ENCODE measurements around the gene HSPA12A.
"Not testable (repeated sequence)": the region's sequence is repeated elsewhere in the genome, so short reads cannot be mapped to it uniquely, and the experiment has no call there.

The HSPA12A gene

DNA sequence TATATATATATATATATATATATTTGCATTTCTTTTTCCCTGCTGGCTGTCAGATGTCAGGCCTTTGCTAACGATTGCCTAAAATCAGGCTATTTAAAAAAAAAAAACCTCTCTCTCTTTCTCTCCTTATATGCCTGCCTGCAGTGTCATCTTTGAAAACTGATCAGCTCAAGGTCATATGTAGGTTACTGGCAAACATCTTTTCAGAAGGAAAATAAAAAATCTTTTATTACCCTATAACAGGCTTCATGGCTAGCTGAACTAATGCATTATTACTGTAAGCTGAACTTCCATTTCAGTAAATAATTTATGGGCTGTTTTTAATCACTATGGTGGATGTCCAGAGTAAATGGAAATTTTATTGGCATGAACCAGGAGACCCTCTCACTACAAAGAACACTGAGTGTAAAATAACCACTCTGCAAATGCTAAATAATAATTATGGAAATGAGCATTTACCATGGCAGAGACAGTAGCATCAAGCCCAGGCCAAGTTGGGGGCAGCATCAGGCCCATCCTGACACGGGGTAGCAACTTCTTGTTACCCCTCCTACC is 29.3 kb downstream of the HSPA12A start:
- Histone ChIP-seq H3K27ac (ENCODE audit: low read depth, low read length) (no peak overlapping the region), H3K4me1 (ENCODE audit: control insufficient read depth, low read depth, low read length) (no peaks in the 10 kb centered on the region), H3K18ac (ENCODE audit: low read length) (no peak overlapping the region), H3K36me3 (ENCODE audit: control insufficient read depth, insufficient read depth, low read length) (no peaks in the 10 kb centered on the region), H3K4me2 (ENCODE audit: low read length) (no peak overlapping the region), H4K5ac (ENCODE audit: low read length) (no peak overlapping the region), H2BK15ac (replicated peaks; ENCODE audit: low read depth) (no peak overlapping the region), H3K23ac (ENCODE audit: low read length) (no peak overlapping the region), H3K56ac (ENCODE audit: low read length) (no peak overlapping the region), H3K4ac (ENCODE audit: low read depth, low read length) (no peak overlapping the region), H3K79me1 (ENCODE audit: low read length) (no peaks in the 10 kb centered on the region), H4K8ac (ENCODE audit: low read depth, low read length) (no peak overlapping the region), H3K27me3 (ENCODE audit: insufficient read depth, low read length, poor library complexity) (no peaks in the 10 kb centered on the region), H2BK120ac (ENCODE audit: low read depth, low read length) (no peak overlapping the region), H3K4me3 (ENCODE audit: low read length) (no peak overlapping the region), H3K79me2 (ENCODE audit: control insufficient read depth, insufficient read depth, low read length) (no peaks in the 10 kb centered on the region), H2BK5ac (ENCODE audit: low read length) (no peak overlapping the region), H2AK5ac (ENCODE audit: low read length) (no peak overlapping the region), H3K9ac (ENCODE audit: low read length) (no peak overlapping the region)
- no peak for DNase-seq
- WGBS (ENCODE audit: extremely low coverage, insufficient coverage, low lambda C conversion rate) = no CpG with 5 or more reads among the region's 2 CpGs

GRCh38 chr10:116712519-116712918 is 29.8 kb downstream of the HSPA12A start:
- Histone ChIP-seq H3K27me3 (ENCODE audit: insufficient read depth, low read length, poor library complexity) (no peaks in the 10 kb centered on the region), H3K79me2 (ENCODE audit: control insufficient read depth, insufficient read depth, low read length) (no peaks in the 10 kb centered on the region), H3K18ac (ENCODE audit: low read length) (no peak overlapping the region), H3K23ac (ENCODE audit: low read length) (no peak overlapping the region), H2AK5ac (ENCODE audit: low read length) (no peak overlapping the region), H3K36me3 (ENCODE audit: control insufficient read depth, insufficient read depth, low read length) (no peaks in the 10 kb centered on the region), H2BK15ac (replicated peaks; ENCODE audit: low read depth) (no peak overlapping the region), H3K4ac (ENCODE audit: low read depth, low read length) (no peak overlapping the region), H3K27ac (ENCODE audit: low read depth, low read length) (no peak overlapping the region), H3K4me3 (ENCODE audit: low read length) (no peak overlapping the region), H3K9ac (ENCODE audit: low read length) (no peak overlapping the region), H3K4me2 (ENCODE audit: low read length) (no peak overlapping the region), H3K56ac (ENCODE audit: low read length) (no peak overlapping the region), H3K79me1 (ENCODE audit: low read length) (no peaks in the 10 kb centered on the region), H4K5ac (ENCODE audit: low read length) (no peak overlapping the region), H2BK120ac (ENCODE audit: low read depth, low read length) (no peak overlapping the region), H3K4me1 (ENCODE audit: control insufficient read depth, low read depth, low read length) (no peaks in the 10 kb centered on the region), H4K8ac (ENCODE audit: low read depth, low read length) (no peak overlapping the region), H2BK5ac (ENCODE audit: low read length) (no peak overlapping the region)
- no peak for DNase-seq
- WGBS (ENCODE audit: extremely low coverage, insufficient coverage, low lambda C conversion rate) = no CpG with 5 or more reads among the region's 3 CpGs

DNA sequence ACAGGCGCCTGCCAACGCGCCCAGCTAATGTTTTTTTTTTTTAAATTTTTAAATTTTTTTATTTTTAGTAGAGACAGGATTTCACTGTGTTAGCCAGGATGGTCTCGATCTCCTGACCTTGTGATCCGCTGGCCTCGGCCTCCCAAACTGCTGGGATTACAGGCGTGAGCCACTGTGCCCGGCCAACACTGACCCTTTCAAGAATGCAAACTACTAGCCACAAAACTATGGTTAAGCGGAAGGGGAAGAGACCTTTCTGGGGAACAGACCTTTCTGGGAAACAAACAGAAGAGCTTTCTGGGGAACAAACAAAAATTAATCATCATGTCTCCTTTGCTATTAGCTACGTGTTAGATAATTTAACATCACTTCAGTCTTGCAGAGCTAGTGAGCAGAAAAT is 30.6 kb downstream of the HSPA12A start:
- not testable (repeated sequence) for H3K23ac ChIP-seq (ENCODE audit: low read length); H2BK15ac ChIP-seq (replicated peaks; ENCODE audit: low read depth); H3K27me3 ChIP-seq (ENCODE audit: insufficient read depth, low read length, poor library complexity); H3K18ac ChIP-seq (ENCODE audit: low read length); H3K9ac ChIP-seq (ENCODE audit: low read length); H3K4ac ChIP-seq (ENCODE audit: low read depth, low read length); H3K56ac ChIP-seq (ENCODE audit: low read length); H3K36me3 ChIP-seq (ENCODE audit: control insufficient read depth, insufficient read depth, low read length); H3K79me2 ChIP-seq (ENCODE audit: control insufficient read depth, insufficient read depth, low read length); H3K27ac ChIP-seq (ENCODE audit: low read depth, low read length); H2BK120ac ChIP-seq (ENCODE audit: low read depth, low read length); H3K4me1 ChIP-seq (ENCODE audit: control insufficient read depth, low read depth, low read length); H2AK5ac ChIP-seq (ENCODE audit: low read length); H2BK5ac ChIP-seq (ENCODE audit: low read length); H3K79me1 ChIP-seq (ENCODE audit: low read length); H3K4me3 ChIP-seq (ENCODE audit: low read length); H4K8ac ChIP-seq (ENCODE audit: low read depth, low read length); H3K4me2 ChIP-seq (ENCODE audit: low read length); H4K5ac ChIP-seq (ENCODE audit: low read length); DNase-seq
- WGBS (ENCODE audit: extremely low coverage, insufficient coverage, low lambda C conversion rate) = no CpG with 5 or more reads among the region's 10 CpGs

DNA sequence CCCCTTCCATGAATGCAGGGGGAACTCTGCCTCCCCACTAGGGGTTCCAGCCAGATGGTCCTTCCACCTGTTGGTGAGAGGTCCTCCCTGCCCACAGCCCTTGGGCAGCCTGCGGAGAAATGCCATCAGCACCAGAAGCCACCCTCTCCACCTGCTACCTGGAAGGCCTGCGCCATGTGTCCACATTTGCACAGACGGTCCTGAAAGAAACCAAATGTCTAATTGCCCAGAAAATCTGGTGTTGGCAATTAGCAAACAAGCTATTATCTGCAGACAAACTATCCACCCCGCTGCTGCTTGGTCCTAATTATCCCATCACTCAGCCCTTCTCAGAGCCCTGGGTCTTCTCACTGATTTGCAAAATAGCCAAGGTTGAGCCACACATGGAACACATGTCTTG is 32.3 kb downstream of the HSPA12A start:
- Histone ChIP-seq H3K79me1 (ENCODE audit: low read length) (no peaks in the 10 kb centered on the region), H3K27me3 (ENCODE audit: insufficient read depth, low read length, poor library complexity) (no peaks in the 10 kb centered on the region), H2AK5ac (ENCODE audit: low read length) (no peak overlapping the region), H3K23ac (ENCODE audit: low read length) (no peak overlapping the region), H3K4me1 (ENCODE audit: control insufficient read depth, low read depth, low read length) (peaks cover 3% of the 10 kb centered on the region), H3K56ac (ENCODE audit: low read length) (no peak overlapping the region), H4K8ac (ENCODE audit: low read depth, low read length) (no peak overlapping the region), H3K79me2 (ENCODE audit: control insufficient read depth, insufficient read depth, low read length) (no peaks in the 10 kb centered on the region), H2BK15ac (replicated peaks; ENCODE audit: low read depth) (no peak overlapping the region), H3K4me3 (ENCODE audit: low read length) (no peak overlapping the region), H3K4ac (ENCODE audit: low read depth, low read length) (no peak overlapping the region), H2BK120ac (ENCODE audit: low read depth, low read length) (no peak overlapping the region), H2BK5ac (ENCODE audit: low read length) (no peak overlapping the region), H3K9ac (ENCODE audit: low read length) (no peak overlapping the region), H3K4me2 (ENCODE audit: low read length) (no peak overlapping the region), H3K27ac (ENCODE audit: low read depth, low read length) (no peak overlapping the region), H3K18ac (ENCODE audit: low read length) (no peak overlapping the region), H3K36me3 (ENCODE audit: control insufficient read depth, insufficient read depth, low read length) (no peaks in the 10 kb centered on the region), H4K5ac (ENCODE audit: low read length) (no peak overlapping the region)
- WGBS (ENCODE audit: extremely low coverage, insufficient coverage, low lambda C conversion rate) = no CpG with 5 or more reads among the region's 4 CpGs
- no peak for DNase-seq

DNA sequence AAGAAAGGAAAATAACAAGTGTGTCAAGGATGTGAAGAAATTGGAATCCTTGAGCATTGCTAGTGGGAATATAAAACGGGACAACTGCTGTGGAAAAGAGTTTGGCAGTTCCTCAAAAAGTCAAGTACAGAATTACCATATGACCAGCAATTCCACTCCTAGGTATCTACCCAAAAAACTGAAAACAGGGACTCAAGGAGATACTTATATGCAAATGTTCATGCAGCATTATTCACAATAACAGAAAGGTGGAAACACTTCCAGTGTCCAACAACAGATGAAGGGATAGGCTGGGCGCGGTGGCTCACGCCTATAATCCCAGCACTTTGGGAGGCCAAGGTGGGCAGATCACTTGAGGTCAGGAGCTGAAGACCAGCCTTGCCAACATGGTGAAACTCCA is 33.5 kb downstream of the HSPA12A start:
- no CpG with 5 or more reads among the region's 4 CpGs for WGBS (ENCODE audit: extremely low coverage, insufficient coverage, low lambda C conversion rate)
- Histone ChIP-seq H4K5ac (ENCODE audit: low read length) (no peak overlapping the region), H2BK15ac (replicated peaks; ENCODE audit: low read depth) (no peak overlapping the region), H4K8ac (ENCODE audit: low read depth, low read length) (no peak overlapping the region), H3K79me1 (ENCODE audit: low read length) (no peaks in the 10 kb centered on the region), H3K27me3 (ENCODE audit: insufficient read depth, low read length, poor library complexity) (no peaks in the 10 kb centered on the region), H3K36me3 (ENCODE audit: control insufficient read depth, insufficient read depth, low read length) (no peaks in the 10 kb centered on the region), H3K56ac (ENCODE audit: low read length) (no peak overlapping the region), H3K27ac (ENCODE audit: low read depth, low read length) (no peak overlapping the region), H3K79me2 (ENCODE audit: control insufficient read depth, insufficient read depth, low read length) (no peaks in the 10 kb centered on the region), H3K4ac (ENCODE audit: low read depth, low read length) (no peak overlapping the region), H3K4me2 (ENCODE audit: low read length) (no peak overlapping the region), H2AK5ac (ENCODE audit: low read length) (no peak overlapping the region), H2BK120ac (ENCODE audit: low read depth, low read length) (no peak overlapping the region), H2BK5ac (ENCODE audit: low read length) (no peak overlapping the region), H3K4me3 (ENCODE audit: low read length) (no peak overlapping the region), H3K18ac (ENCODE audit: low read length) (no peak overlapping the region), H3K9ac (ENCODE audit: low read length) (no peak overlapping the region), H3K23ac (ENCODE audit: low read length) (no peak overlapping the region), H3K4me1 (ENCODE audit: control insufficient read depth, low read depth, low read length) (peaks cover 3% of the 10 kb centered on the region)
- DNase-seq = no peak

DNA sequence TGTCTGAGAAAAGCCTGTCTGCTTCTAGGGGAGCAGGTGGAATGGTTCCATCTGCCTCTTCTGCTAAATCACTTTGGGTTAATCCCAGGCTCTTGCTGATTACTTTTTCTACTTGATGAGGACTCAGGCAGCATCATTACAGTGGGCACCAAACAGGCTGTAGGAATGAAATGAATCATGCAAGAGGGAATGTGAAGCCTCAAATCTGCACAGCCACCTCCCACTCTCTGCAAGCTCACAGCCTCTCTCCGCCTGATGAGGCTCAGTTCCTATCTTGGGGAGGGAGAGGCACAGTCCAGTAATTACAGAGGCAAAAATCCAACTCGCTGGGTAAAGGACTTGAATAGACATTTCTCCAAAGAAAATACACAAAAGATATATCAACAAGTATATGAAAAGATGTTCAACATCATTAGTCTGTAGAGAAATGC is 34.0 kb downstream of the HSPA12A start:
- H4K8ac ChIP-seq (ENCODE audit: low read depth, low read length) = no peak overlapping the region
- no peak overlapping the region for H4K5ac ChIP-seq (ENCODE audit: low read length)
- H3K36me3 ChIP-seq (ENCODE audit: control insufficient read depth, insufficient read depth, low read length) = no peaks in the 10 kb centered on the region
- H3K18ac ChIP-seq (ENCODE audit: low read length) = no peak overlapping the region
- no peak overlapping the region for H3K4me3 ChIP-seq (ENCODE audit: low read length)
- no CpG with 5 or more reads among the region's 2 CpGs for WGBS (ENCODE audit: extremely low coverage, insufficient coverage, low lambda C conversion rate)
- H3K79me2 ChIP-seq (ENCODE audit: control insufficient read depth, insufficient read depth, low read length) = no peaks in the 10 kb centered on the region
- no peak overlapping the region for H3K23ac ChIP-seq (ENCODE audit: low read length)
- H2AK5ac ChIP-seq (ENCODE audit: low read length) = no peak overlapping the region
- no peak for DNase-seq
- no peak overlapping the region for H3K56ac ChIP-seq (ENCODE audit: low read length)
- no peak overlapping the region for H3K4ac ChIP-seq (ENCODE audit: low read depth, low read length)
- H2BK120ac ChIP-seq (ENCODE audit: low read depth, low read length) = no peak overlapping the region
- H3K79me1 ChIP-seq (ENCODE audit: low read length) = no peaks in the 10 kb centered on the region
- H3K9ac ChIP-seq (ENCODE audit: low read length) = no peak overlapping the region
- no peak overlapping the region for H3K4me2 ChIP-seq (ENCODE audit: low read length)
- H3K4me1 ChIP-seq (ENCODE audit: control insufficient read depth, low read depth, low read length) = peaks cover 3% of the 10 kb centered on the region
- no peak overlapping the region for H2BK15ac ChIP-seq (replicated peaks; ENCODE audit: low read depth)
- H3K27me3 ChIP-seq (ENCODE audit: insufficient read depth, low read length, poor library complexity) = no peaks in the 10 kb centered on the region
- H3K27ac ChIP-seq (ENCODE audit: low read depth, low read length) = no peak overlapping the region
- H2BK5ac ChIP-seq (ENCODE audit: low read length) = no peak overlapping the region

Measured in mesendoderm (in vitro differentiated cells).